ENCODE results near the gene ARHGDIG.
"Not testable (repeated sequence)": the region's sequence is repeated elsewhere in the genome, so short reads cannot be mapped to it uniquely, and the experiment has no call there.

Gene ARHGDIG

DNA sequence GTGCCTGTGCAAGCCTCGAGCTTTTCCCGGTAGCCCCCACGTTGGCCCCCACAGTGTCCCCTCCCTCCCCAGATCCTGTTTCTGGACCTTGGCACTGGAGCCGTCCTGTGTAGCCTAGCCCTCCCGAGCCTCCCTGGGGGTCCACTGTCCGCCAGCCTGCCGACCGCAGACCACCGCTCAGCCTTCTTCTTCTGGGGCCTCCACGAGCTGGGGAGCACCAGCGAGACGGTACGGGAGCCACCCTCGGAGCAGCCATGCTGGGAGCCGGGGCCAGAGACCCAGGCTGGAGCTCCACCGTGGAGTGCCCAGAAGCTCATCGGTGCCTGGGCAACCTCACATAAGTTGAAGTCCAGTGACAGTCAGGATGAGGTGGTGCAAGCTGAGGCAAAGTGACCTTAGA is 16.4 kb upstream of the ARHGDIG start:
- DNase-seq (ENCODE audit: low read depth): no peak

DNA sequence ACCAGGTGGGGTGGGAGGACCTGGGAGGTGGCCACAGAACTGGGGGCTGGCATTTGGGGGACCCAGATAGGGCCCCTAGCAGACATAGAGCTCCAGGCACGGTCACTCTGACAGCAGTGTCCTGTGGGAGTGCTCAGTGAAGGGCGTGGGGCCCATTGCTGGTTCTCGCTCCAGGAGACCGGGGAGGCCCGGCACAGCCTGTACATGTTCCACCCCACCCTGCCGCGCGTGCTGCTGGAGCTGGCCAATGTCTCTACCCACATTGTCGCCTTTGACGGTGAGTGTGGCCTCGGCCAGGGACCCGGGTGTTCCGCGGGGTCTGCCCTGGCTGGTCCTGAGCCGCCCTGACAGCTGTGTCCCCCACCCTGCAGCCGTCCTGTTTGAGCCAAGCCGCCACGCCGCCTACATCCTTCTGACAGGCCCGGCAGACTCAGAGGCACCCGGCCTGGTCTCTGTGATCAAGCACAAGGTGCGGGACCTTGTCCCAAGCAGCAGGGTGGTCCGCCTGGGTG is 15.9 kb upstream of the ARHGDIG start:
- no peak for DNase-seq (ENCODE audit: low read depth)

DNA sequence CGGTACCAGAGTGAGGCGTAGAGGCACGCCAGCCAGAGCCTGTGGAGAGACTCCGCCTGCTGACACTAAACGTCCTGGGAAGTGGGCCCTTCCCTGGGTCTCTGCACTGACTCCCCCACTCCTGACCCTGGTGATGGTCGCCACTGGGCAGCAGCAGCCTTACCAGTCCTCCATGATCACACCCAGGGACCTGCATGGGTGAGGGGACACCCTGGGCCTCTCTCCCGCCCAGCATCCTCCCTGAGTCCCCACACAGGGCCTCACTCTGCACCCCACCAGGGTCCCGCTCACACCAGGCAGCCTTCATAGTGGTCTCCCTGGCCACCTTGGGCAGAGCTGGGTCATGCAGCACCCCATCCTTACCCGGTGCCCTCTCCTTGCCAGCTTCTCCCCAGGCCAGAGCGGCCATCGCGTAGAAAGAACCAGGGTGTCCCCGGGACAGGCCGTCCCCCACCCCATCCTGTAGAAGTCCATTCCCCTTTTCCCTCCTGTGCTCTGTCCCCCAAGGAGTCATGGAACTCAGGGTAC is 15.3 kb upstream of the ARHGDIG start:
- no peak for DNase-seq (ENCODE audit: low read depth)

DNA sequence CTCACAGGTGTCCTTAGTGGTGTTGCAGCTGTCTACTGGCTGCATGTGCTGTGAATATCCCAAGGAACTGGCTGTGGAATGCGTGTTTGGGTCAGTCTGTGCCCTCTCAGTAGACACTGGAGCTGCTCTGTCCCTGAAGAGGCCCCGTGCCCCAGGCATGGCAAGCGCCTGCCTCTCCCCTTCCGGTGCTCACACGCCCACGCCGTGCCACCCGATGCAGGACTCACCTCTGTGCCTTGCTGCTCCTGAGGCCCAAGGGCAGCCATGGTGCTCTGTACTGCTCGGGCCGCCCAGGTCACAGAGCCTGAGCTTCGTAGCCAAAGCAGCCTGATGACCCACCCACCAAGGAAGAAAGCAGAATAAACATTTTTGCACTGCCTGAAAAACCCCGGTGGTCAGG is 14.7 kb upstream of the ARHGDIG start:
- DNase-seq (ENCODE audit: low read depth): no peak

DNA sequence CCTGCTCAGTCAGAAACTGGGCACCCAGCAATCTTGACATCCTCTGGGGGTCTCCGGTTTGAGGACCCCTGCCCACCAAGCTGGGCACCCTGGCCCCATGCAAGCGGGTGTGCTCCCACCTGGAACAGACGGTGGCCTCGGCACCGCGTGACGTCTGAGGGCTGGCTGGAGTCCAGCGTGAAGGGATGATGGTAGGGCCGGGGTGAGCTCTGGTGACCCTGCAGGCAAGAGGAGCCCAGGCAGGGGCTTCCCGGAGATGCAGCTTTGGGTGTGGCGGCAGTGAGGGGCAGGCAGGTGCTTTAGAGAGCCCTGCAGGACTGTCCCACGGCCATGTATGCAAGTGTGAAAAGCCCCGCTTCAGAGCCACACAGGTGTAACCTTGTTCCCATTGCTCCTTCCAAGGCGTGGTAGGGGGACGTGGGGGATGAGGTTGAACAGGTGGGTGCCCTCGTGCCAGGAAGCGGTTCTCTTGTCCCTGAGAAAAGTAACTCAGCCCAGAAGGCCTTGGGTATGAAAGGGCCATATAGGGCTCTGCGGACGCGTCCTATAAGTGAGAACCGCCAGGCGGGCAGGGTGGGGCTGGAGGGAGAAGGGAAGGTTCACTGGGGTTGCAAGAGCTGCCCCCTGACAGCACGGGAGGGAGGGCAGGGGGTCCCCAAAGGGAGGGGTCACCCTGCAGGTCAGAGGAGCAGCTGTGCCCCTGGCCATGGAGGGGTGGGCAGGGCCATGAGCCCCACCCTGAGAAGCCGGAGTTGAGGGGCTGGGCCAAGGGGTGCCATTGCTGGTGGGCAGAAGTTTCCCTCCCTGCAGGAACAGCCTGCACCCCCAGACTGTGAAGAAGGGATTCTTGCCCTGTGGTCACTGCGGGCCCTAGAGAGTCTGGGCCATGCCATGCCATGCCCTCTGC is 13.9 kb upstream of the ARHGDIG start:
- no peak for DNase-seq (ENCODE audit: low read depth)

DNA sequence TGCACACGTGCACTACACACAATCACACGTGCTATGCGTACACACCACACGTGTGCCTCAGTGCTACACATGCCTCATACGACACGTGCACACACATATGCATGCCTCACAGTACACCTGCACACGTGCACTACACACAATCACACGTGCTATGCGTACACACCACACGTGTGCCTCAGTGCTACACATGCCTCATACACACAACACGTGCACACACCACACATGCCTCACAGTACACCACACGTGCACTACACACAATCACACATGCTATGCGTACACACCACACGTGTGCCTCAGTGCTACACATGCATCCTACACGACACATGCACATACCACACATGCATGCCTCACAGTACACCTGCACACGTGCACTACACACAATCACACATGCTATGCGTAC is 12.8 kb upstream of the ARHGDIG start:
- DNase-seq (ENCODE audit: low read depth): not testable (repeated sequence)

DNA sequence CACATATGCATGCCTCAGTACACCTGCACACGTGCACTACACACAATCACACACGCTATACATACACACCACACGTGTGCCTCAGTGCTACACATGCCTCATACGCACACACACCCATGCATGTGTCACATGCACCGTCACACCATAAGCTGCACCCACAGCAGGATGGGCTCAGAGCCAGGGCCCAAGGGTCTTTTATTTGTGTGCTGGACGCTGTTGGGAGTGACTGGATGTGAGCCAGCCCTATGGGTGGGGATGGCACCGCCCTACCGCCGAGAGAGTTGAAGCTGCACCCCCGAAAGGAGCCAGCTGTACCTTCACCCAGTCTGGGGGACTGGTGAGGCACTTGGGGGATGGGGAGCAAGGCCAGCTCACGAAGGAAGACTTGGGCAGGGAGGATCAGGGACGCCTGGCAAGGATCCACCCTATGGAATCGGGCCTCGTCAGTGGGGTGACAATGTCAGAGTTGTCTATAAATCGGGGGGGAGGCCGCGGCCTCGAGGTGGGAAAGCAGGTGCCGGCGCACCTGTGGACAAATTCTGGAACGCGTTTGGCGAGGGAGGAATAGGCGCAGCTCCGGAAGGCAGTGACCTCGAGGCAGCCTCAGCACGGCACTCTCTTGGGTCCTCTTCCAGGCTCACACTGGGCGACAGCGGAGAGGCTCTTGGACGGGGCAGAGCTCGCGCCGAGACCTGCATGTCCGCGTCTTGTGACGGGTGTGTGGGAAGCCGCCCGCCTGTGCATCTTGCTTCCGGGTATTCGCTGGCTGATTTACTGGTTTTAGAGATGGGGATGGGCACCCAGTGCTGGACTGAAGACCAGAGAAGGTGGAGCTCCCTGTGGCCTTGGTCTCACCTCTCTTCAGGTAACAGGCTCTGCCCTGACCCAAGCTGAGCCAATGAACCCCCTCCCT is 12.0 kb upstream of the ARHGDIG start:
- DNase-seq (ENCODE audit: low read depth): no peak

DNA sequence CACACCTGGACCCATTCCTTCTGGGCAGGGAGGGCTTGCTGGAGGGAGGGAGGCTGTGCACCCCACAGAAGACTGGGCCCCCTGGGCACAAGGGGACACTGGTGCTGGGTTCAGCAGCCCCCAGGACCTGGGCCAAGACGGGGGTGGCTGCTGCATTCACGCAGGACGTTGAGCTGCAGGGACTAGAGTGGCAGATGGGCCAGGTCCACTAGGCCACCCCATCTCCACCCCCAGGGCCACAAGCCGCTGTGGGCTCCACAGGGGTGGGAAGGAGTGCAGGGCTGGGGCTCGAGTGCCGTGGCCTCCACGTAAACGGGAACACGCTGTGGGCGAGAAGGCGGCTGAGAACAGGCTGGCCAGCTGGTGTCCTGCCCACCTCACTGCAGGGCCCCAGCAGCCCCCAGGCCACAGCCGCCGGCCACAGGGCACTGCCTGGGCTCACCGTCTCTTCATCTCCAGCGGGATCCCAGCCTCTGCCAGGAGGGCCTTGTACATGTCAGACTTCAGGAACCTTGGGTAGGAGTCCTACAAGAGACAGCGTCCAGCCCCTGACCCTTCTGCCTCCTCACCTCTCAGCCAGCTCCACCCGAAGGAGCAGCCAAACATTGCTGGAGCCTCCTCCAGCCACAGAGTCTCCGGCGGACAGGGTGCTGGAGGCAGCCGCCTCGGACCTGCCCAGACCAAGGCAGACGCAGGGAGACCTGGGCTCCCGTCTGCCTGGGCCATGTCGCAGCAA is 11.2 kb upstream of the ARHGDIG start:
- no peak for DNase-seq (ENCODE audit: low read depth)

DNA sequence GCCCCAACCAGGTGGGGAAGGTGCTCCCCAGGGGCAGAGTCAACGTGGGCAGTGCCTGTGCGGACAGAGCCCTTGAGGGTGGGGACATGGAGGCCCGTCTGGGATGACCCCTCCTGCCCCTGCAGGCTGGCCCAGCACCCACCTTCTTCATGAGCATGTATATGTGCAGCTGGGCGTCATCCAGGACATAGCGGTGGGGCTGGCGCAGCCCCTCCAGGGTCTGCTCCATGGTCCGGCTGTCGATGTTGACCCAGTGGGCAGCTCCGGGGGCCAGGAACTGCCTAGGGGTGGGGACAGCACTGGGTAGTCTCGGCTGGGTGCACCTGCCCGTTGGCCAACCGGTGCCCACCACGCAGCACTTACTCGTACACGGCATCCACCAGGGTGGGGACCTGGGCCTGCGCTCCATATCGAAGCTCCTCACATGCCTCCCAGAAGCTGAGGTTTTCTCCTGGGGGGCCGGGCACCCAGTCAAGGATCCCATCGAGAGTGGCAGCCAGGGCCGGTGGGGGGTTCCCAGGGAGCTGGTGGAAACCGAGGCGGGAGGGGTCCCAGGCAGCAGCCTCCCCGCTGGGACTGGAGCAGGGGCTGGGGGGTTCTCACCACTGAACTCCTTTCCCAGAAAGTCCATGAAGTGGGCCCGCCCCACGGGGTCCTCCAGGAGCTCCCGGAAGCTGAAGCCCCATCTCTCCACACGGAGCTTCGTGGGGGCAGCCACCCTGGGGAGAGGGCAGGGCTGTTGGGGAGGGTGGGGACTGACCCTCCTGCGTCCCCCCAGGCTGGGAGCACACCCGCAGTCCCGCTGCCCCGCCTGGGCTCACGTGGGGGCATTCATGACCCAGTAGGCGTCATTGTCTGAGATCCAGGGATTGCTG is 9.8 kb upstream of the ARHGDIG start:
- DNase-seq (ENCODE audit: low read depth): no peak

DNA sequence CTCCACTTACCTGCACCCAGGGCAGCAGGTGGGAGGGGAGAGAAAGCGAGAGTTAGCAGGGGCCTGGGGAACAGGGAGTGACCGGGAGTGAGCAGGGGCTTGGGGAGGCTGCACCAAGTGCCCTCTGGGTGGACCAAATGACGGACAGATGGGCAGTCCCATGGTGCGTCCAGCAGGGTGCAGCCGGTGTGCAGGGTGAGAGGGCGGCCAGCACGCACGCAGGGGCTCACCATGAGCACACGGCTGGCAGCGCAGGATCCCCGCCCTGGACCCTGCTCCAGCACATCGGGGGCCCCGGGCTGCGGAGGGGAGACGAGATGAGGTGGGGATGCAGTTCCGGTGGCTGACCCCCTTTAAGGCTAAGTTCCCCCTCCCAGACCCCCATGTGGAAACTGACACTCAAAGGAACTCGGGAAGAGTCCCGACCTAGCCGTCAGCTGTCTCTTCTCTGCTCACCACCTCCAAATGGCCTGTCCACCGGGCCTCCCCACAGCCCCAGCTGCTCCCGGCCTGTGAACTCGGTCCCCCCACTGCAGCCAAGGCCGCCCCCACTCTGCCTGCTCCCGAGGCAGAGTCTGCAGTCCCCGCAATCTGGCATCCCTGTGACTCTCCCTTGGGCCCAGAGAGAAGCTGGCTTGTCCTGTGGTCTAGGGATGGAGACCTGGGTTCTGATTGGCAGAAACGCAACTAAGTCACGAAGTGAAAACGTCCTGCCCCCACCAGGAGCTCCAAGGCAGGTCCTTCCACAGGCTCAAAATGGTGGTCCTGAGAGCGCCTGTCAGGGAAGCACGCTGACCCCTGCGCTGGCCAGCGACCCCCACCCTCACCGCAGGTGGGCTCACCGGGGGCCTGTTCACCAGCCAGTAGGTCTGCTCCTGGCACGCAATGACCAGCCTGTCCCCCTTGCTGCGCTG is 7.5 kb upstream of the ARHGDIG start:
- no peak for DNase-seq (ENCODE audit: low read depth)

DNA sequence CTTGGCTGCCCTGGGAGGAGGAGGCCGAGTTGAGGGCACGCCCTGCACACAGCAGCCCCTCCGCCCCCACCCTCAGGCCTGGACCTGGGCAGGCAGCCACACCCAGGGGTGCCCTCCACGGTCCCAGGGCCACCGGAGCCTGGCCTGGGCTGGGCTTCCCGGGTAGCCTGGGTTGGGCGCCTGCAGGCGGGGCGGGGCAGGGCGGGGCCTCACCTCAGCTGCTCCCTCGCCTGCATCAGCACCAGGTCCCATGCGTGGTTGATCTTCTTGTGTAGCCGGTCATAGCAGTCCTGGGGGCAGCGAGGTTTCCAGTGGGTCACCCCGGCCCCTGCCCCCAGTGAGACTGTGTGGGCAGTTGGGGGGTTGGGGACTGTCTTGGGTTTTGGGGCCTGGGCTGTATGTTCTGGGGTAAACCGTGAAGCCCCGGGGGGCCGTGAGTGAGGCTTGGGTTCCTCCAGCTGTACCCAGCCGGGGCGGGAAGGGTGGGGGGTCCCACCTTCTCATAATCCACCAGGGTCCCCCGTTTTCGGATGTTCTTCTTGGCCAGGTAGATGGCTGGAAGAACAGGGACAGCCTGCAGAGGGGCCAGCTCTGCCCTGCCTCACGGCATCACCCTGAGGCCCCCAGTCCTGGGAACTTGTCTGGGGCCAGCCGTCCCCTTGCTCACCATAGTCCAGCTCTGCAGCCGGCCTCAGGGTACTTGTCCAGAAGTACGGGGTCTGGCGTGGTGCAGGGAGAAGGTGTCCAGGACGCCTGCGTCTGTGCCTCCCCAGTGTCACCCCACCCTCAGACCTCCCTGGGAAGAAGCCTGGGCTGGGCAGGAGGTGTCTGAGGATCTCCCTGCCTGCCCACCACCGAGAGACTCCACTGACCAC is 6.6 kb upstream of the ARHGDIG start:
- DNase-seq (ENCODE audit: low read depth): no peak

DNA sequence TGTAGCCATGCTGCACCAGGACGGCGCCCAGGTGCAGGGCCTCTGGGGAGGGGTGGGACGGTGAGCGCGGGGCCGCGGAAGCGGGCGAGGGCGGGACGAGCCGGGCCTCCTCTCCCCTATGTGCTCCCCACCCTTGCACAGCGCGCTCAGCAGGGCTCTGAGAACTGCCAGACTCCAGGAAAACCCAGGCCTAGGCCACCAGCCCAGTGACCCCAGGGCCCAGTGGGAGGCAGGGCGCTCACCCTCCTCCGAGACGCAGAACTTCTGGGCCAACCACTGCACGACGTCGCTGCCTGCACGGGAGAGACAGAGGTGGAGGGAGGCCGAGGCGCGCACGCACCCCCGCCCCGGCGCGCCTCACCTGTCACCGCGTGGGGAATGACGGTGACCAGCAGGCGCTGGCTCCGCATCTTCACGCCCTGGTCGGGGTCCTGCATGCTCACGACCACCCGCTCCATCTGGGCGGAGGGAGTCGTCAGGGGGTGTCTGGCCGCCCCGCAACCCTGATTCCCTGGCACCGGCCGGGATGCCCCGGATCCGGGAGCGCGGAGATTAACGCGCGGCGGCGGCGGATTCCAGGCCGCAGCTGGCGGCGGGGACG is 5.2 kb upstream of the ARHGDIG start:
- no peak for DNase-seq (ENCODE audit: low read depth)

DNA sequence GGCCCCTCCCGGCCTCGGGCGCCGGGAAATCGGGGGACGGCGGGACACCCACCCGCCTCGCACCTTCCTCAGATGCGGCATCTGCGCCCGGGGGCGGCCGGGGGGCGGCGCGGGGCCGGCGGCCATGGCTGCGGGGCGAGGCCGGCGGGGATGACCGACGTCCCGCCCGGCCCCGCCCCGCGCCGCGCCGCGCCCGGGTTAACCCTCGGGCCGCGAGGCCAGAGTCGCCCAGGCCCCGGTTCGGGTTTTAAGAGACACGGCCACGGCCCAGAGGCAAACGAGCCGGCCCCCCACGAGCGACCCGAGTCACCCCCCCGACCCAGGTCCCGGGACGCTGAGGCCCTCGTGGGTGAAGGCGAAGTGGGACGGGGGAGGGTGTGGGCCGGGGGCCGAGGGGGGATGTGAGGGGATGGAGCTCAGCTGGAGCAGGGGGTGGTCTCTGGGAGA is 4.6 kb upstream of the ARHGDIG start, which contains the start of gene RGS11:
Gene RGS11 (minus strand): TSS at position 159 of the 447 bp plus-strand sequence. CDS start 33 bp downstream, at position 126.
- DNase-seq (ENCODE audit: low read depth): no peak

DNA sequence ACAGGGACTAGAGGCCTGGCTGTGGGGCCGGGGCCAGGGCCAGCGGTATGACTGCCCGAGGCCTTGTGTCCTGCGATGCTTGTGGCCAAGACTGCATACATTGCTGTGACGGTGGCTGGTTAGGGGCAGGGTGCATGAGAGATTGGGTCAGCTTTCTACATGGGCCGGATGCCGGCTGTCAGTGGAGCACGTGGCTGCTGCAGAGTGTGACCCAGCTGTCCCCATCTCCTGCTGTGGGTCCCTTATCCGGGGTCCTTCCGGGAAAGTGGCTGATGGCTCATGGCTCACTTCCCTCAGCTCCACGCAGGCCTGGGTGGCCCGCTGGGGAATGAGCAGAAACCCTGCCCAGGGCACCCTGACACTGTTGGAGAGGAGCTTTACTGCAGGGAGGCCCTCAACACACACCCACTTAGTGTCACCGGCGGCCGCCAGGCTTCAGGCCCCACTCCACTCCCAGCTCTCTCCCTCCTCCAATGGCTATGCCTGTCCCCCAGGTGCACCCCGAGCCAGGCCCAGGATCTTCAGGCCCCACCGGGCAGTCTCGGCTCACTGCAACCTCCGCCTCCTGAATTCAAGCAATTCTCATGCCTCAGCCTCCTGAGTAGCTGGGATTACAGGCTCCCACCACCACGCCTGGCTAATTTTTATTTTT is 3.8 kb upstream of the ARHGDIG start:
- no peak for DNase-seq (ENCODE audit: low read depth)

DNA sequence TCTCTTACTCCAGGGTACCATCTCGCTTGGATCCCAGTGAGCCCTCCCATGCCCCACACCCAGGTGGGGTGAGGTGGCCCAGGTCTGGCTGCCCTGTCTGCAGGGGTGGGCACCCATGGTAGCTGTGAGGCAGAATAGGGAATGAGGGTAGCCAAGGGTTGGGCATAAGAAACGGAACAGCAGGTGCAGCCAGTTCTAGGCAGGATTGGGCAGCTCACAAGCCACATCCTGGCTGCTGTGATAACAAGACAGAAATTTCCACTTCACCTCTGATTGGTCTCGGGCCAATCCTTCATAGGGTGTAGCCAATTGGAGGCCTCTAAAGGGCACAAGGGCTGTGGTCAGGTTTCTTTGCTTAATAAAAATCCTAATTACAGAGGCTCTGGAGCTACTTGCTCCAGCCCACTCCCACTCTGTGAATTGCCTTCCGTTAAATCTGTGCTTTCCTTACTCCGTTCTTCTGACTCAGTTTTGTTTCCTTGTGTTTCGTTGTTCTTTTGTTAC is 1.5 kb upstream of the ARHGDIG start:
- peak; percentile 19 for DNase-seq (ENCODE audit: low read depth)

DNA sequence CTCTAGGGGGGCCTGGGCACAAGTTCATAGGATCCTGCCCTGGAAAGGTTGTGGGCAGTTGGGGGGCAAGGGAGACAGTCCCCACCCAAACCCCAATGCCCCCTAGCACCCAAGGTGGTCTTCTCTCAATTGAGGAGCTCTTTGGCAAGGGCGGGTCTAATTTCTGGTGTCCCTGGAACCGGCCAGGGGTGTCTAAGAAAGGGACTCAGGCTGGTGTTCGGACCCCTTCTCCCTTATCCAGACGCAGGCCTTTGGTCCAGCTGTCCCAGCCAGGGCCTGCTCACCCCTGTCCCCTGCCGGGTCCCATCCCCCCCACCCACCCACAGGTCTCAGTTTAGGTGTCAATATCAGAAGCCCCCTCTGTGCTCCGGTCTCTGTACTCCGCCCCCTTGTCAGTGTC is 860 bp upstream of the ARHGDIG start:
- no peak for DNase-seq (ENCODE audit: low read depth)

DNA sequence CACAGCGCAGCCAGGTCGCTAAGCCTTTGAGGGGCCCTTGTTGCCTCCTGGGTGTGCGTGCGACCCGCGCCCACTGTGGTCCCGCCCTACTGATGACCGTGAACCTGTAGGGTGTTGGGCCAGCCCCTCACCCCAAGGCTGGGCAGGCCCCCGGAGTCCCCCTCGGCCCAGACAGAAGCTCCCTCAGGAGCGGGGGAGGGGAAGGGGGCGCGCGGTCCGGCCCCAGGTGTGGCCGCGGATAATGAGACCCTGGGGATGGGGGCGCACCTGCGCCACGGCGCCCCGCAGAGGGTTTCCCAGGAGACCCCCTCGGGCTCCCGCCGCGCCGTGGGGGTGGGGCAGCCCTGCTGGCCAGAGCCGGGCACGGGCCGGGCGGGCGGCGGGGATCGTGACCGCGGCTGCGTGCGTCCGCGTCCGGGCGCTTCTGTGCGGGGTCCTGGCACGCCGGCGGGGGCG is 358 bp upstream of the ARHGDIG start:
- DNase-seq (ENCODE audit: low read depth): no peak

Data from non-pigmented ciliary epithelial cell (primary cell).